ENCODE data around the gene WDR53.
"Not testable (repeated sequence)": the region's sequence is repeated elsewhere in the genome, so short reads cannot be mapped to it uniquely, and the experiment has no call there.

Gene WDR53

GRCh38 chr3:196514913-196515621, 53.3 kb downstream of the WDR53 start, which contains the start of gene SMCO1:
Gene SMCO1 (minus strand): TSS chr3:196515346. CDS start chr3:196515209, 137 bp downstream.
- DNase-seq: no peak

DNA sequence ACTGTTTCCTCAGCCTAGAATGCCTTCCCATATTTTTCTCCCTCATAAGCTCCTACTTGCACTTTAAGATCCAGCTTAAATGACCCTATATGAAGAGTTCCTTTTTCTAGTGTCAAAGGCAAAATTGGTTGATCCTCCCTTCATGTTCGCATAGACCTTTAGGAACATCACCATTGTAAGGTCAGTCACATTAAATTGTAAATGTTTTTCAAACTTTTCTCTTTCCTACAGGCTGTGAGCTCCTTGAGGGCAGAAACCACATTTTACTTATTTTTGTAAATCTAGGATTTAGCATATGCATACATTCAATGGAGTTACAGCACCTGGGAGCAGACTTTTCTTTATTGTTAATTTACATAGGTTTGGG, 54.0 kb downstream of the WDR53 start:
- DNase-seq: no peak

DNA sequence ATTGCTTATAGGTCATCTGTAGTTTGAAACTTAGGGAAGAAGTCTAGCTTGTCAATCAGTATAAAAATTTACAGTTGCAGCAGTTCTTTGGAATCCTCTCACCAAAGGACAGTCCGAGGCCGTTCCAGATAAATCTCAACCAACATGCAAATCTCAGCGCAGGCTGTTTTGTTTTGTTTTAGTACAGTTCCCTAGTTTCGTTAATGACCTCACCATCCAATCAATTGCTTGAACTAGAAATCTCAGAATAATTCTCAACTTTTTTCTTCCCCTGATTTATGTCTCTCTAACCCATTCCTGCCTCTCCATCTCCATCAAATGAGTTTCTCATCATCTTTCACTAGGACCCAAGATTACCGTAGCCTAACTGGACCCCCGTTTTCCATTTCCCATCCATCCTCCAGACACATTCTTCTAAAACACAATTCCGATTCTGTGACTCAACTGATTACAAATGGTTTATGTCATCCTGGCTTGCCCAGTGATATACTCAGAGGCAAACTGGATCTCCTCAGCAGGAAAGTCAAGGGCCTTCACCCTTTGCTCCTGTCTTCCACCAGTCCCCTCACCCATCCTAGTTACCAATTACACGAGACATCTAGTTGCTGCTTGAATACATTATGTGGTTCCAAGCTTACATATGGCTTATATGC, 54.5 kb downstream of the WDR53 start:
- no peak for DNase-seq

DNA sequence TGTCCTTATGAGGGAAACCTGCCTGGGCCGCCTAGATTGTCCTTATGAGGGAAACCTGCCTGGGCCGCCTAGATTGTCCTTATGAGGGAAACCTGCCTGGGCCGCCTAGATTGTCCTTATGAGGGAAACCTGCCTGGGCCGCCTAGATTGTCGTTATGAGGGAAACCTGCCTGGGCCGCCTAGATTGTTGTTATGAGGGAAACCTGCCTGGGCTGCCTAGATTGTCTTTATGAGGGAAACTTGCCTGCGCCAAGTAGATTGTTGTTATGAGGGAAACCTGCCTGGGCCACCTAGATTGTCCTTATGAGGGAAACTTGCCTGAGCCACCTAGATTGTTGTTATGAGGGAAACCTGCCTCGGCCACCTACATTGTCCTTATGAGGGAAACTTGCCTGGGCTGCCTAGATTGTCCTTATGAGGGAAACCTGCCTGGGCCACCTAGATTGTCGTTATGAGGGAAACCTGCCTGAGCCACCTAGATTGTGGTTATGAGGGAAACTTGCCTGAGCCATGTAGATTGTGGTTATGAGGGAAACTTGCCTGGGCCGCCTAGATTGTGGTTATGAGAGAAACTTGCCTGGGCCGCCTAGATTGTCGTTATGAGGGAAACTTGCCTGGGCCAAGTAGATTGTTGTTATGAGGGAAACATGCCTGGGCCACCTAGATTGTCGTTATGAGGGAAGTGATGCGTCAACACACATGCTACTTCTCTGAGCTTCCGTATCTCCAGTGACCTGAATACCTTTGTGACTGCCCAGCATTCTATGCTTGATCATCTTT, 56.5 kb downstream of the WDR53 start:
- not testable (repeated sequence) for DNase-seq

DNA sequence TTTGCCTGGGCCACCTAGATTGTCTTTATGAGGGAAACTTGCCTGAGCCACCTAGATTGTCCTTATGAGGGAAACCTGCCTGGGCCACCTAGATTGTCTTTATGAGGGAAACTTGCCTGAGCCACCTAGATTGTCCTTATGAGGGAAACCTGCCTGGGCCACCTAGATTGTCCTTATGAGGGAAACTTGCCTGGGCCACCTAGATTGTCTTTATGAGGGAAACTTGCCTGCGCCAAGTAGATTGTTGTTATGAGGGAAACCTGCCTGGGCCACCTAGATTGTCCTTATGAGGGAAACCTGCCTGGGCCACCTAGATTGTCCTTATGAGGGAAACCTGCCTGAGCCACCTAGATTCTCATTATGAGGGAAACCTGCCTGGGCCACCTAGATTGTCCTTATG, 57.2 kb downstream of the WDR53 start:
- DNase-seq: not testable (repeated sequence)

DNA sequence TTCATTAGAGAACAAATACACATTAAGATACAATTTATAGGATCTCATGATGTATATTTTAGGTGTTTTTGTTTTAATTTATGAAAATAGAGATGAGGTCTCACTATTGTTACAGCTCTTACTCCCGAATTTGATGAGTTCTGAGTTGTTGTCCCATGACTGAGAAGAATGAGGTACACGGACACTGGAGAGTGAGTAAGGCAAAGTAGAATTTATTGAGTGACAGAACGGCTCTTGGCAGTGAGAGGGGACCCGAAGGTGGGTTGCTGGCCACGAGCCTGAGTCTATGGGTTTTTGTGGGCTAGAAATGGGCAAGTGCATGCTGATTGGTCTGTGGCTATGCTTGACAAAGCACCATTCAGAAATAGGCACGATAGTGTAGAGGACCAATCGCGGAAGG, 61.7 kb downstream of the WDR53 start:
- no peak for DNase-seq

DNA sequence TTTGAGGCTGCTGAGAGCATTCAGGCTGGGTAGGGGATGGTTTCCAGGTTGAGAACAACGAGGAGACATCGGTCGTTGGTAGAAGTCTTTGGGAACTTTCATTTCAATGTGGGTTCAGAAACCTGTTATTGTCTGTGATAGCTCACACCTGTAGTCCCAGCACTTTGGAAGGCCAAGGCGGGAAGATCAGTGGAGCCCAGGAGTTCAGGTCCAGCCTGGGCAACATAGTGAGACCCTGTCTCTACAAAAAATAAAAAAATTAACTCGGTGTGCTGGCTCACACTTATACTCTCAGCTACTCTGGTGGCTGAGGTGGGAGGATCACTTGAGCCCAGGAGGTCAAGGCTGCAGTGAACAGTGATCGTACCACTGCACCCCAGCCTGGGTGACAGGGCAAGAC, 63.8 kb downstream of the WDR53 start:
- no peak for DNase-seq
